HepG2 (cell line): Measurements from ENCODE around the gene GNG7. TPM values are rescaled to one million over a fixed set of nuclear protein-coding genes. Genes with fewer than 3 reads are reported as not detected.

ENCODE experiments used
- CBX1 ChIP-seq: IDR thresholded peaks from one replicate; pipeline ENCODE4 v1.6.1; 2016; ENCODE audit warnings: antibody characterized with exemption, low read depth
- CSRNP2 ChIP-seq: sonication (generic); formaldehyde crosslinking; conservative IDR thresholded peaks from 2 replicates; pipeline ENCODE4 v1.8.0; 2022; ENCODE audit warnings: low read depth, missing genetic modification reagents
- DDIT3 ChIP-seq: sonication (generic); formaldehyde crosslinking; IDR thresholded peaks from 2 replicates; pipeline ENCODE4 v1.4.0; 2020; ENCODE audit warnings: mild to moderate bottlenecking, missing genetic modification reagents
- EHMT2 ChIP-seq: fragments of 200-600 bp; sonication (generic); IDR thresholded peaks from 2 replicates; pipeline ENCODE4 v1.7.0; 2017; ENCODE audit warnings: antibody characterized with exemption, low read depth, low read length, borderline replicate concordance
- FOXK2 ChIP-seq: fragments of 450-650 bp; IDR thresholded peaks from 2 replicates; pipeline ENCODE4 v1.6.1; 2016
- GABPA ChIP-seq, 2 experiments: IDR thresholded peaks; 2 replicates each; pipeline ENCODE4 v1.6.1; 2011 to 2016; ENCODE audit warnings: low read depth in 2 of 2, low read length in 1 of 2, missing biosample characterization in 1 of 2, missing genetic modification characterization in 1 of 2
- KLF6 ChIP-seq: IDR thresholded peaks from 2 replicates; pipeline ENCODE4 v1.8.0; 2016; ENCODE audit warnings: missing biosample characterization, missing genetic modification reagents
- RBM22 ChIP-seq: fragments of 200-400 bp; formaldehyde crosslinking; optimal IDR thresholded peaks from 2 replicates; pipeline ENCODE3; 2017; ENCODE audit warnings: mild to moderate bottlenecking, low read length, moderate library complexity
- TBX3 ChIP-seq: fragments of 450-650 bp; IDR thresholded peaks from 2 replicates; pipeline ENCODE4 v1.6.1; 2017; ENCODE audit warnings: antibody characterized with exemption, mild to moderate bottlenecking, inconsistent platforms, borderline replicate concordance
- TEAD2 ChIP-seq: sonication (generic); formaldehyde crosslinking; IDR thresholded peaks from 2 replicates; pipeline ENCODE4 v1.9.0; 2021; ENCODE audit warnings: missing genetic modification reagents
- ZBTB42 ChIP-seq: sonication (generic); formaldehyde crosslinking; IDR thresholded peaks from 2 replicates; pipeline ENCODE4 v1.5.0; 2020; ENCODE audit warnings: mild to moderate bottlenecking, missing genetic modification reagents
- ZFP91 ChIP-seq: sonication (generic); formaldehyde crosslinking; IDR thresholded peaks from 2 replicates; pipeline ENCODE4 v1.9.0; 2022; ENCODE audit warnings: missing genetic modification reagents, mild to moderate bottlenecking, borderline replicate concordance
- ZNF329 ChIP-seq: sonication (generic); formaldehyde crosslinking; IDR thresholded peaks from 2 replicates; pipeline ENCODE4 v1.9.0; 2021; ENCODE audit warnings: low read depth, mild to moderate bottlenecking, missing genetic modification reagents
- ZNF343 ChIP-seq: sonication (generic); formaldehyde crosslinking; IDR thresholded peaks from 2 replicates; pipeline ENCODE4 v1.4.0; 2020; ENCODE audit warnings: mild to moderate bottlenecking, missing genetic modification reagents
- ZNF883 ChIP-seq: sonication (generic); formaldehyde crosslinking; IDR thresholded peaks from 2 replicates; pipeline ENCODE4 v1.5.1; 2020; ENCODE audit warnings: mild to moderate bottlenecking, missing genetic modification reagents; ENCODE audit errors: not compliant biosample characterization
- polyA plus RNA-seq, 8 experiments: library from polyadenylated mRNA; depleted of rRNA in 3 of 8; stranded (reverse) in 7 of 8; unstranded in 1 of 8; fragments of >200 nt; fragmentation: Illumina TruSeq in 4 of 8; extraction: Trizol in 4 of 8; gene quantifications; 2 replicates each; pipeline versions ENCODE4 v1.2.1 to v1.2.3, GENCODE V29; 2011 to 2016; ENCODE audit warnings: low read depth in 4 of 8, missing spikeins in 1 of 8, mixed read lengths in 1 of 8; ENCODE audit not compliant: insufficient read depth in 1 of 8
- total RNA-seq, 5 experiments: library from RNA; depleted of rRNA; stranded (reverse); fragments of >200 nt; fragmentation: Illumina TruSeq; extraction: Trizol; gene quantifications; 2 replicates each; pipeline ENCODE4 v1.2.3, GENCODE V29; 2016; ENCODE audit warnings: low read depth in 1 of 5
- TF ChIP-seq, protein P1 (sequence below): sonication (generic); formaldehyde crosslinking; IDR thresholded peaks from 2 replicates; pipeline ENCODE4 v1.5.0; 2020; ENCODE audit warnings: missing genetic modification reagents, mild to moderate bottlenecking, borderline replicate concordance
- TF ChIP-seq, protein P2 (sequence below): sonication (generic); formaldehyde crosslinking; IDR thresholded peaks from 2 replicates; pipeline ENCODE4 v1.4.0; 2020; ENCODE audit warnings: missing genetic modification reagents
- TF ChIP-seq, protein P3 (sequence below), 2 experiments: sonication (generic) in 1 of 2; formaldehyde crosslinking in 1 of 2; IDR thresholded peaks; 2 replicates each; pipeline versions ENCODE4 v1.6.1 to v1.9.0; 2014 to 2022; ENCODE audit warnings: antibody characterized with exemption in 1 of 2, borderline replicate concordance in 1 of 2, inconsistent platforms in 1 of 2, low read depth in 1 of 2, missing genetic modification reagents in 1 of 2

Gene GNG7
- total and polyA plus RNA-seq, 2 of the 13 experiments (the other 11 are each of a cell fraction or from before 2014, with no cell fraction given) = 1.4 to 3.3 TPM

DNA sequence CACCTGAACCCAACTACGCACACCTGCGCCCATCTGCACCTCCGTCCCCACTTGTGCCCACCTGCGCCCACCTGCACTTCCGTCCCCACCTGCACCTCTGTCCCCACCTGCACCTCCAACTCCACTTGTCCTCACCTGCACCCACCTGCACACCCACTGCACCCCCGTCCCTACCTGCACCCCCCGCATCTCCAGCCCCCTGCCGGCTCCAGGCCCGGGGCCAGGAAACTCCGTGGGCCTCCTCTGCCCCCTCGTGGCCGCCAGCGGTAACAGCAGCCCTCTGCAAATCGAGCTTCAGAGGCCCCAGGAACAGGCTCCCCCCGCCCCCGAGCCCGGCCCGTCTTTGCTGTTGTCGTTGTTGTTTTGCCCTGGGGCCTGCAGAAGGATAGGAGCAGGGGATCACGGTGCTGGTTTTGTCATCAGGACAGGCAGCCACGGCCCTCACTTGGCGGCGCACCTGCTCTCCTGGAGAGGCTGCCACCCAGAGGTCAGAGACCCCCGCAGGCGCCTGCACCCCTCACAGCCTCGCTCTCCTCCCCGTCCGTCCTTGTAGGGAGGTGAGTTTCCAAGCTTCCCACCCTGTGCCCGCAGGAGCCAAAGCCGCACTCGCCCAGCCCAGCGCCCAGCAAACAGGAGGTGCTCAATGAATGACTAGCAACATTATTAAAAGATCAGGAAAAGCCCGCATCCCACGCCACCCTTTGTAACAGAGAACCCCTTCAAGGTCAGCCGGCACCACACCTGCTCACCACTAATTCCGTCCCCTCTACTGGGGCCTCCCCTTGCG lies 65.4 kb downstream of the GNG7 start (continued):
- TF ChIP-seq TBX3 = no peak
- TF ChIP-seq CSRNP2 (CRISPR knock-in tag) = no peak
- peak; percentile 32 for TF ChIP-seq ZNF883
- no peak for TF ChIP-seq FOXK2
- no peak; the same call in 1 of the 2 replicates for TF ChIP-seq ZFP91 (CRISPR knock-in tag)
- no peak for TF ChIP-seq GABPA (IDR thresholded peaks at IDR 0.05; ENCODE audit: low read depth, low read length)
- TF ChIP-seq GABPA (CRISPR knock-in tag; IDR thresholded peaks at IDR 0.05; ENCODE audit: low read depth) = no peak; the same call in 1 of the 2 replicates
- TF ChIP-seq, protein P1, sequence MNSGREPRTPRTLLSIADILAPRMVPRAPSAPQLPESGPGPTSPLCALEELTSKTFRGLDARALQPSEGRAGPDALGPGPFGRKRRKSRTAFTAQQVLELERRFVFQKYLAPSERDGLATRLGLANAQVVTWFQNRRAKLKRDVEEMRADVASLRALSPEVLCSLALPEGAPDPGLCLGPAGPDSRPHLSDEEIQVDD (CRISPR knock-in tag) = no peak
- TF ChIP-seq ZNF329 (CRISPR knock-in tag) = no peak
- TF ChIP-seq DDIT3 (CRISPR knock-in tag) = no peak
- no peak for TF ChIP-seq EHMT2
- no peak for TF ChIP-seq KLF6 (CRISPR knock-in tag)
- TF ChIP-seq ZBTB42 (CRISPR knock-in tag) = no peak
- no peak for TF ChIP-seq CBX1
- TF ChIP-seq RBM22 = no peak
- no peak for TF ChIP-seq TEAD2 (CRISPR knock-in tag)
- TF ChIP-seq, protein P2, sequence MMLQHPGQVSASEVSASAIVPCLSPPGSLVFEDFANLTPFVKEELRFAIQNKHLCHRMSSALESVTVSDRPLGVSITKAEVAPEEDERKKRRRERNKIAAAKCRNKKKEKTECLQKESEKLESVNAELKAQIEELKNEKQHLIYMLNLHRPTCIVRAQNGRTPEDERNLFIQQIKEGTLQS (CRISPR knock-in tag) = no peak
- TF ChIP-seq ZNF343 = no peak
- TF ChIP-seq, protein P3, sequence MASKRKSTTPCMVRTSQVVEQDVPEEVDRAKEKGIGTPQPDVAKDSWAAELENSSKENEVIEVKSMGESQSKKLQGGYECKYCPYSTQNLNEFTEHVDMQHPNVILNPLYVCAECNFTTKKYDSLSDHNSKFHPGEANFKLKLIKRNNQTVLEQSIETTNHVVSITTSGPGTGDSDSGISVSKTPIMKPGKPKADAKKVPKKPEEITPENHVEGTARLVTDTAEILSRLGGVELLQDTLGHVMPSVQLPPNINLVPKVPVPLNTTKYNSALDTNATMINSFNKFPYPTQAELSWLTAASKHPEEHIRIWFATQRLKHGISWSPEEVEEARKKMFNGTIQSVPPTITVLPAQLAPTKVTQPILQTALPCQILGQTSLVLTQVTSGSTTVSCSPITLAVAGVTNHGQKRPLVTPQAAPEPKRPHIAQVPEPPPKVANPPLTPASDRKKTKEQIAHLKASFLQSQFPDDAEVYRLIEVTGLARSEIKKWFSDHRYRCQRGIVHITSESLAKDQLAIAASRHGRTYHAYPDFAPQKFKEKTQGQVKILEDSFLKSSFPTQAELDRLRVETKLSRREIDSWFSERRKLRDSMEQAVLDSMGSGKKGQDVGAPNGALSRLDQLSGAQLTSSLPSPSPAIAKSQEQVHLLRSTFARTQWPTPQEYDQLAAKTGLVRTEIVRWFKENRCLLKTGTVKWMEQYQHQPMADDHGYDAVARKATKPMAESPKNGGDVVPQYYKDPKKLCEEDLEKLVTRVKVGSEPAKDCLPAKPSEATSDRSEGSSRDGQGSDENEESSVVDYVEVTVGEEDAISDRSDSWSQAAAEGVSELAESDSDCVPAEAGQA (IDR thresholded peaks at IDR 0.05; ENCODE audit: low read depth) = no peak
- TF ChIP-seq, protein P3 (CRISPR knock-in tag; IDR thresholded peaks at IDR 0.05; ENCODE audit: borderline replicate concordance) = no peak
